ENCODE results near the gene CCNY.

DNA sequence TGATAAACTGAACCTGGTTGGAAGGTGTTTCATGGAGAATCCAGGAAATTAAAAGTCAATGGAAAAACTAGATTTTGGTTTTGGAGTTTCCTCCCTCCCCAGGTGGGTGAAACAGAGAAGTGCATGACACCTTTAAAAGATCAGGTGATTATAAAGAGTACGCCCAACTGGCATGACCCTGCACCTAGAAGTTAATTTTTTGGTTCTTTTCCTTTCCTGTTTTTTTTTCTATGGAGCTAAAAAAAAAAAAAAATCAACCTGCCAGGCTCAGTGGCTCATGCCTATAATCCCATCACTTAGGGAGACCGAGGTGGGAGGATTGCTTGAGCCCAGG lies 276.8 kb downstream of the CCNY start:
- TF ChIP-seq CTCF (IDR thresholded peaks at IDR 0.05 in 4 of 5, conservative IDR thresholded peaks at IDR 0.05 in 1 of 5): no peak
- TF ChIP-seq POLR2A (IDR thresholded peaks at IDR 0.05): no peak
